Mucosa of gallbladder (tissue), 1 donor: ENCODE data around the gene HCK. TPM values are rescaled to one million over a fixed set of nuclear protein-coding genes. Genes with fewer than 3 reads are reported as not detected.
A peak's percentile ranks its signal among the peaks of the same experiment; 100 is the strongest.
"Not testable (repeated sequence)": the region's sequence is repeated elsewhere in the genome, so short reads cannot be mapped to it uniquely, and the experiment has no call there.

Source experiments
- DNase-seq: peaks from one replicate; pipeline ENCODE4 v3.0.0-alpha.2; 2020; ENCODE audit warnings: low spot score
- total RNA-seq: library from RNA; stranded (reverse); gene quantifications from one replicate; pipeline ENCODE4 v1.2.1, GENCODE V29; 2021
- donor health status: DM: no; HTN: no; CAD: no.

HCK gene
- total RNA-seq, 1 donor from 2014 or later = 11.7 TPM

GRCh38 chr20:32028647-32029372 lies 23.2 kb upstream of the HCK start:
- no peak for DNase-seq

- no peak for DNase-seq
Observed at GRCh38 chr20:32029561-32029960, 22.5 kb upstream of the HCK start.

- peak; percentile 68 for DNase-seq
Observed at GRCh38 chr20:32031007-32031958, 20.8 kb upstream of the HCK start.

- no peak for DNase-seq
Observed at GRCh38 chr20:32033316-32033715, 18.7 kb upstream of the HCK start.

GRCh38 chr20:32033721-32034120 lies 18.3 kb upstream of the HCK start:
- DNase-seq = not testable (repeated sequence)

GRCh38 chr20:32034581-32035425 lies 17.2 kb upstream of the HCK start:
- no peak for DNase-seq

GRCh38 chr20:32035426-32035779 lies 16.6 kb upstream of the HCK start:
- DNase-seq = no peak

GRCh38 chr20:32036252-32036651 lies 15.8 kb upstream of the HCK start:
- no peak for DNase-seq

- no peak for DNase-seq
Observed at GRCh38 chr20:32036716-32037485, 15.1 kb upstream of the HCK start.

- no peak for DNase-seq
Observed at GRCh38 chr20:32037929-32038328, 14.1 kb upstream of the HCK start.

- DNase-seq = no peak
Observed at GRCh38 chr20:32040142-32040953, 11.7 kb upstream of the HCK start.

GRCh38 chr20:32045999-32046398 lies 6.0 kb upstream of the HCK start:
- DNase-seq = no peak

GRCh38 chr20:32050324-32050841 lies 1.7 kb upstream of the HCK start:
- DNase-seq = no peak

GRCh38 chr20:32050851-32051556 lies 1.0 kb upstream of the HCK start:
- DNase-seq = peak; percentile 23

- DNase-seq = no peak
Observed at GRCh38 chr20:32051720-32052089, 337 bp upstream of the HCK start.

- no peak for DNase-seq
Observed at GRCh38 chr20:32052778-32053362, 828 bp downstream of the HCK start.

- DNase-seq = no peak
Observed at GRCh38 chr20:32053648-32054047, 1.6 kb downstream of the HCK start.

GRCh38 chr20:32056708-32057483 lies 4.9 kb downstream of the HCK start:
- no peak for DNase-seq
